PC-9 (cell line): Measurements from ENCODE around the gene EPHA4. TPM values are rescaled to one million over a fixed set of nuclear protein-coding genes. Genes with fewer than 3 reads are reported as not detected.

Experiments used
- BruUV-seq: library from RNA; stranded (reverse); fragments of 400-500 nt; replicated peaks from 2 replicates; lab custom pipeline; 2021; lab: Mats Ljungman, UMichigan
- CTCF ChIA-PET: fragments of 300-600 bp; sonication (Branson Sonifier 250); formaldehyde crosslinking; loops from one replicate; lab custom pipeline; 2022; ENCODE audit warnings: antibody characterized with exemption; lab: Charles Lee
- POLR2A ChIA-PET: fragments of 300-600 bp; sonication (Branson Sonifier 250); formaldehyde crosslinking; loops from one replicate; lab custom pipeline; 2022; ENCODE audit warnings: antibody characterized with exemption; ENCODE audit not compliant: unreplicated experiment; lab: Charles Lee
- DNase-seq, 2 experiments: peaks; one replicate each; pipeline versions ENCODE4 v3.0.0 to v3.0.0-alpha.2; 2015 to 2022; ENCODE audit warnings: mixed read lengths in 1 of 2
- H2AFZ ChIP-seq: fragments of 200-600 bp; sonication (generic); 2 replicates; pipeline ENCODE4 v1.8.1; 2017; ENCODE audit warnings: antibody characterized with exemption
- H3F3A ChIP-seq: fragments of 200-600 bp; sonication (generic); 2 replicates; pipeline ENCODE4 v1.8.1; 2017; ENCODE audit warnings: antibody characterized with exemption, mild to moderate bottlenecking, low read depth; ENCODE audit not compliant: insufficient read depth
- H3K27ac ChIP-seq: fragments of 200-600 bp; sonication (generic); 2 replicates; pipeline ENCODE4 v1.6.1; 2016; ENCODE audit warnings: mixed run types
- H3K27me3 ChIP-seq: fragments of 200-600 bp; sonication (generic); 2 replicates; pipeline ENCODE4 v1.6.1; 2016; ENCODE audit warnings: low read depth, mixed run types; ENCODE audit not compliant: insufficient read depth
- H3K36me3 ChIP-seq: fragments of 200-600 bp; sonication (generic); 2 replicates; pipeline ENCODE4 v1.6.1; 2016; ENCODE audit warnings: low read depth, mixed run types
- H3K4me1 ChIP-seq: fragments of 200-600 bp; sonication (generic); replicated peaks from 2 replicates; pipeline ENCODE4 v1.6.1; 2016; ENCODE audit warnings: mixed run types; ENCODE audit not compliant: insufficient read depth
- H3K4me2 ChIP-seq: fragments of 200-600 bp; sonication (generic); 2 replicates; pipeline ENCODE4 v1.6.1; 2017; ENCODE audit warnings: mixed run types
- H3K4me3 ChIP-seq: fragments of 200-600 bp; sonication (generic); 2 replicates; pipeline ENCODE4 v1.6.1; 2016; ENCODE audit warnings: mixed run types
- H3K79me2 ChIP-seq: fragments of 200-600 bp; sonication (generic); 2 replicates; pipeline ENCODE4 v1.6.1; 2017; ENCODE audit warnings: low read depth, mixed run types
- H3K9me2 ChIP-seq: fragments of 200-600 bp; sonication (generic); 2 replicates; pipeline ENCODE4 v1.8.1; 2017; ENCODE audit warnings: mild to moderate bottlenecking; ENCODE audit not compliant: insufficient read depth
- H3K9me3 ChIP-seq: fragments of 200-600 bp; sonication (generic); 2 replicates; pipeline ENCODE4 v1.8.1; 2016; ENCODE audit warnings: low read depth; ENCODE audit not compliant: insufficient read depth
- H4K20me1 ChIP-seq: fragments of 200-600 bp; sonication (generic); 2 replicates; pipeline ENCODE4 v1.8.1; 2017; ENCODE audit not compliant: insufficient read depth
- CTCF ChIP-seq: fragments of 200-600 bp; sonication (generic); conservative IDR thresholded peaks from 2 replicates; pipeline ENCODE4 v1.6.1; 2017; ENCODE audit warnings: mixed run types, antibody characterized with exemption, mild to moderate bottlenecking, moderate library complexity
- EZH2 ChIP-seq: fragments of 200-600 bp; sonication (generic); IDR thresholded peaks from 2 replicates; pipeline ENCODE4 v1.8.0; 2017; ENCODE audit warnings: antibody characterized with exemption, low read depth
- intact Hi-C: fragments of 100-400 bp; cut with micrococcal nuclease; formaldehyde crosslinking; loops from one replicate; pipeline ENCODE4 v1.10.0; 2022; ENCODE audit not compliant: unreplicated experiment
- total RNA-seq: library from RNA; stranded (reverse); gene quantifications from 2 replicates; pipeline ENCODE4 v1.2.3, GENCODE V29; 2021

EPHA4 gene
- total RNA-seq, 1 experiment from 2014 or later, result 10.6 TPM

- H2AFZ ChIP-seq, result no peak overlapping the region
- H3K4me3 ChIP-seq, result no peak overlapping the region
- peaks cover 11% of the 10 kb centered on the region; the same call in 1 of the 2 replicates for H3K9me3 ChIP-seq
- no TSS peak for BruUV-seq
- intact Hi-C loops, result no loop called here
- TF ChIP-seq CTCF (no peak), EZH2 (no peak)
- no peak for DNase-seq
- no peaks in the 10 kb centered on the region for H3K4me1 ChIP-seq
- no peaks in the 10 kb centered on the region for H3K79me2 ChIP-seq
- H3K9me2 ChIP-seq, result no peaks in the 10 kb centered on the region
- ChIA-PET POLR2A (no interaction called here), CTCF (no interaction called here)
- no peaks in the 10 kb centered on the region for H3F3A ChIP-seq
- H4K20me1 ChIP-seq, result no peaks in the 10 kb centered on the region
- H3K27me3 ChIP-seq, result no peaks in the 10 kb centered on the region
- no peaks in the 10 kb centered on the region for H3K36me3 ChIP-seq
- no peak overlapping the region for H3K27ac ChIP-seq
- H3K4me2 ChIP-seq, result no peak overlapping the region
These were observed 161.6 kb downstream of the EPHA4 start for GRCh38 chr2:221410487-221410886.

GRCh38 chr2:221407765-221408164, 164.3 kb downstream of the EPHA4 start:
- no peaks in the 10 kb centered on the region for H3F3A ChIP-seq
- intact Hi-C loops, result no loop called here
- no TSS peak for BruUV-seq
- H3K79me2 ChIP-seq, result no peaks in the 10 kb centered on the region
- no peaks in the 10 kb centered on the region for H3K36me3 ChIP-seq
- no peaks in the 10 kb centered on the region for H3K9me2 ChIP-seq
- no peak overlapping the region for H3K27ac ChIP-seq
- H4K20me1 ChIP-seq, result no peaks in the 10 kb centered on the region
- H3K4me3 ChIP-seq, result no peak overlapping the region
- no peaks in the 10 kb centered on the region for H3K27me3 ChIP-seq
- no peaks in the 10 kb centered on the region for H3K4me1 ChIP-seq
- TF ChIP-seq EZH2 (no peak), CTCF (no peak)
- H3K4me2 ChIP-seq, result no peak overlapping the region
- ChIA-PET CTCF (no interaction called here), POLR2A (no interaction called here)
- no peak for DNase-seq
- peaks cover 14% of the 10 kb centered on the region; the same call in 1 of the 2 replicates for H3K9me3 ChIP-seq
- H2AFZ ChIP-seq, result no peak overlapping the region

- DNase-seq, result no peak
- no peaks in the 10 kb centered on the region for H3K4me1 ChIP-seq
- no peak overlapping the region for H3K4me2 ChIP-seq
- H3K9me3 ChIP-seq, result peaks cover 14% of the 10 kb centered on the region; the same call in 1 of the 2 replicates
- POLR2A ChIA-PET, result interaction anchor here (0.7 kb wide), 1 partner anchor 32 kb away, joined by 6 read pairs; no protein-coding TSS in a partner anchor
- no peaks in the 10 kb centered on the region for H3K27me3 ChIP-seq
- H3K27ac ChIP-seq, result no peak overlapping the region
- TF ChIP-seq EZH2, result no peak
- no peak for TF ChIP-seq CTCF
- H4K20me1 ChIP-seq, result no peaks in the 10 kb centered on the region
- CTCF ChIA-PET, result no interaction called here
- no peak overlapping the region for H2AFZ ChIP-seq
- H3F3A ChIP-seq, result no peaks in the 10 kb centered on the region
- intact Hi-C loops, result no loop called here
- H3K36me3 ChIP-seq, result no peaks in the 10 kb centered on the region
- no peaks in the 10 kb centered on the region for H3K79me2 ChIP-seq
- no peak overlapping the region for H3K4me3 ChIP-seq
- BruUV-seq, result no TSS peak
- H3K9me2 ChIP-seq, result no peaks in the 10 kb centered on the region
These were observed 166.6 kb downstream of the EPHA4 start for GRCh38 chr2:221405521-221405920.
